Liver (tissue), 9 donors: Measurements from ENCODE around the gene SYCE3. TPM values are rescaled to one million over a fixed set of nuclear protein-coding genes. Genes with fewer than 3 reads are reported as not detected.
A peak's percentile ranks its signal among the peaks of the same experiment; 100 is the strongest.

Experiments
- DNase-seq: peaks from one replicate; pipeline ENCODE4 v3.0.0-alpha.2; 2017; ENCODE audit warnings: low spot score
- H3K27ac ChIP-seq, 2 donors: one replicate each; pipeline ENCODE4 v1.7.0; 2013; ENCODE audit warnings: inconsistent platforms in 2 of 2, low read length in 2 of 2, control low read depth in 1 of 2, low read depth in 1 of 2, mild to moderate bottlenecking in 1 of 2
- H3K27me3 ChIP-seq, 4 donors: one replicate each; pipeline versions ENCODE4 v1.6.1 to v1.7.0; 2013; ENCODE audit warnings: low read length in 3 of 4, inconsistent platforms in 1 of 4, mild to moderate bottlenecking in 1 of 4, moderate library complexity in 1 of 4; ENCODE audit not compliant: control insufficient read depth in 4 of 4, insufficient read depth in 4 of 4
- H3K36me3 ChIP-seq, 4 donors: one replicate each; pipeline versions ENCODE4 v1.6.1 to v1.7.0; 2013; ENCODE audit warnings: low read length in 3 of 4, mild to moderate bottlenecking in 3 of 4, low read depth in 1 of 4, moderate library complexity in 1 of 4; ENCODE audit not compliant: control insufficient read depth in 4 of 4, insufficient read depth in 3 of 4
- H3K4me1 ChIP-seq, 4 donors: one replicate each; pipeline versions ENCODE4 v1.6.1 to v1.7.0; 2013; ENCODE audit warnings: low read length in 3 of 4, mild to moderate bottlenecking in 3 of 4, moderate library complexity in 1 of 4; ENCODE audit not compliant: control insufficient read depth in 4 of 4, insufficient read depth in 4 of 4
- H3K4me3 ChIP-seq, 3 donors: one replicate each; pipeline versions ENCODE4 v1.6.1 to v1.7.0; 2013; ENCODE audit warnings: low read length in 3 of 3, control low read depth in 1 of 3, low read depth in 1 of 3, mild to moderate bottlenecking in 1 of 3
- H3K9ac ChIP-seq, 2 donors: one replicate each; pipeline ENCODE4 v1.7.0; 2013; ENCODE audit warnings: low read length in 2 of 2, mild to moderate bottlenecking in 2 of 2, moderate library complexity in 2 of 2, control low read depth in 1 of 2, low read depth in 1 of 2
- H3K9me3 ChIP-seq, 4 donors: one replicate each; pipeline versions ENCODE4 v1.6.1 to v1.7.0; 2013; ENCODE audit warnings: low read length in 3 of 4; ENCODE audit not compliant: control insufficient read depth in 4 of 4
- CTCF ChIP-seq: fragments of 150-350 bp; IDR thresholded peaks from 2 replicates; pipeline ENCODE4 v1.5.1; 2017; ENCODE audit warnings: improper control_type of control experiment, low read depth, low read length; ENCODE audit not compliant: missing input control
- GABPA ChIP-seq, 2 donors: IDR thresholded peaks in 1 of 2; conservative IDR thresholded peaks in 1 of 2; 2 replicates each; pipeline ENCODE4 v1.6.1; 2016; ENCODE audit warnings: antibody characterized with exemption in 2 of 2, mild to moderate bottlenecking in 1 of 2, moderate library complexity in 1 of 2
- HNF4A ChIP-seq, 2 donors: conservative IDR thresholded peaks; 2 replicates each; pipeline ENCODE4 v1.6.1; 2016; ENCODE audit warnings: antibody characterized with exemption in 2 of 2, mild to moderate bottlenecking in 2 of 2
- JUND ChIP-seq, 2 donors: IDR thresholded peaks; 2 replicates each; pipeline ENCODE4 v1.6.1; 2016; ENCODE audit warnings: antibody characterized with exemption in 2 of 2
- MAX ChIP-seq: IDR thresholded peaks from 2 replicates; pipeline ENCODE4 v1.6.1; 2016; ENCODE audit warnings: antibody characterized with exemption
- NR2F2 ChIP-seq: IDR thresholded peaks from 2 replicates; pipeline ENCODE4 v1.6.1; 2016; ENCODE audit warnings: antibody characterized with exemption
- RAD21 ChIP-seq, 2 donors: IDR thresholded peaks; 2 replicates each; pipeline ENCODE4 v1.6.1; 2016; ENCODE audit warnings: antibody characterized with exemption in 2 of 2, mild to moderate bottlenecking in 2 of 2
- REST ChIP-seq: IDR thresholded peaks from 2 replicates; pipeline ENCODE4 v1.6.1; 2016; ENCODE audit warnings: antibody characterized with exemption, mild to moderate bottlenecking
- RXRA ChIP-seq, 2 donors: IDR thresholded peaks; 2 replicates each; pipeline ENCODE4 v1.6.1; 2017 to 2018; ENCODE audit warnings: antibody characterized with exemption in 2 of 2, mild to moderate bottlenecking in 1 of 2
- TAF1 ChIP-seq: conservative IDR thresholded peaks from 2 replicates; pipeline ENCODE4 v1.6.1; 2016; ENCODE audit warnings: antibody characterized with exemption, mild to moderate bottlenecking
- WGBS: extraction: QIAGEN DNeasy Blood & Tissue Kit; methylation state at CpG from one replicate; pipeline ENCODE4 v1.1.7; 2013; 5-methylcytosine and 5-hydroxymethylcytosine counted together
- polyA plus RNA-seq, 2 donors: library from polyadenylated mRNA; stranded (reverse) in 1 of 2; unstranded in 1 of 2; fragments of 200-250 nt in 1 of 2; fragments of >200 nt in 1 of 2; fragmentation: Nextera tagmentation in 1 of 2; extraction: Ambion mirVana in 1 of 2; gene quantifications; one replicate each; pipeline versions ENCODE4 v1.2.1 to v1.2.3, GENCODE V29; 2013 to 2015
- total RNA-seq, 2 donors: library from RNA; depleted of rRNA; stranded (reverse); fragments of >200 nt; gene quantifications; one replicate each; pipeline ENCODE4 v1.2.3, GENCODE V29; 2014
- donor health status: healthy.
- donor health status: healthy.
- donor health status: healthy.
- donor health status: healthy.
- donor health status: healthy.

SYCE3 gene
- total and polyA plus RNA-seq, 4 donors, result 0.45 to 2.2 TPM; not detected in 2

- no peak for TF ChIP-seq REST
- no peak for TF ChIP-seq RXRA (IDR thresholded peaks at IDR 0.05)
- no peak for TF ChIP-seq TAF1
Measured at GRCh38 chr22:50576806-50577696, 14.3 kb upstream of the SYCE3 start (continued).

GRCh38 chr22:50576070-50576469 lies 13.4 kb upstream of the SYCE3 start:
- Histone ChIP-seq H3K4me3 (no peak overlapping the region), H3K27ac (no peak overlapping the region), H3K27me3 (no peaks in the 10 kb centered on the region), H3K9ac (no peak overlapping the region), H3K36me3 (peaks cover 0 to 6% (median under 1%) of the 10 kb centered on the region in 4 donors), H3K4me1 (peaks cover 0 to 16% (median 8%) of the 10 kb centered on the region in 4 donors), H3K9me3 (no peaks in the 10 kb centered on the region)
- TF ChIP-seq MAX (no peak), REST (no peak), RAD21 (IDR thresholded peaks at IDR 0.05) (peak; percentile 64 to 73), CTCF (peak; percentile 22)
- WGBS, result 72% methylated on average over 5 of the region's 5 CpGs
- no peak for DNase-seq

- H3K36me3 ChIP-seq, result peaks cover 0 to 11% (median under 1%) of the 10 kb centered on the region in 4 donors
- no peak overlapping the region for H3K27ac ChIP-seq
- no peaks in the 10 kb centered on the region for H3K27me3 ChIP-seq
- peaks cover 0 to 16% (median 13%) of the 10 kb centered on the region in 4 donors for H3K4me1 ChIP-seq
- WGBS, result 92% methylated on average over 8 of the region's 8 CpGs
- H3K9me3 ChIP-seq, result no peaks in the 10 kb centered on the region
- no peak overlapping the region for H3K9ac ChIP-seq
- H3K4me3 ChIP-seq, result no peak overlapping the region
- TF ChIP-seq JUND (IDR thresholded peaks at IDR 0.05) (no peak), HNF4A (conservative IDR thresholded peaks at IDR 0.05) (no peak), NR2F2 (no peak), RAD21 (IDR thresholded peaks at IDR 0.05) (no peak), REST (no peak), GABPA (IDR thresholded peaks at IDR 0.05 in 1 of 2, conservative IDR thresholded peaks at IDR 0.05 in 1 of 2) (no peak), RXRA (IDR thresholded peaks at IDR 0.05) (no peak), TAF1 (no peak)
- no peak for DNase-seq
Measured at GRCh38 chr22:50575426-50575941, 12.8 kb upstream of the SYCE3 start.
